Nephron (organoid): Measurements from ENCODE around the gene DCAF15.

Experiments used
- H3K27ac Mint-ChIP-seq, 3 experiments: 2 replicates each; pipeline ENCODE4 v1.8.0; 2020; ENCODE audit warnings: mixed read lengths in 3 of 3, mild to moderate bottlenecking in 2 of 3, moderate library complexity in 1 of 3
- H3K27me3 Mint-ChIP-seq: 2 replicates; pipeline ENCODE4 v1.8.0; 2021; ENCODE audit warnings: low read depth, mild to moderate bottlenecking, moderate library complexity, mixed read lengths
- H3K36me3 Mint-ChIP-seq: 2 replicates; pipeline ENCODE4 v1.8.0; 2020; ENCODE audit warnings: low read depth, mixed read lengths
- H3K4me1 Mint-ChIP-seq: 2 replicates; pipeline ENCODE4 v1.8.0; 2020; ENCODE audit warnings: mixed read lengths
- H3K4me3 Mint-ChIP-seq, 3 experiments: 2 replicates each; pipeline ENCODE4 v1.8.0; 2020; ENCODE audit warnings: mild to moderate bottlenecking in 3 of 3, mixed read lengths in 3 of 3, moderate library complexity in 2 of 3
- H3K9me3 Mint-ChIP-seq: 2 replicates; pipeline ENCODE4 v1.8.0; 2020; ENCODE audit warnings: mixed read lengths
- TF ChIP-seq, protein P1 (sequence below), 3 experiments: fragments of 200-600 bp; sonication (generic); IDR thresholded peaks; one replicate each; pipeline ENCODE4 v1.5.0; 2021; ENCODE audit warnings: antibody characterized with exemption in 3 of 3; ENCODE audit not compliant: unreplicated experiment in 3 of 3

The DCAF15 gene

DNA sequence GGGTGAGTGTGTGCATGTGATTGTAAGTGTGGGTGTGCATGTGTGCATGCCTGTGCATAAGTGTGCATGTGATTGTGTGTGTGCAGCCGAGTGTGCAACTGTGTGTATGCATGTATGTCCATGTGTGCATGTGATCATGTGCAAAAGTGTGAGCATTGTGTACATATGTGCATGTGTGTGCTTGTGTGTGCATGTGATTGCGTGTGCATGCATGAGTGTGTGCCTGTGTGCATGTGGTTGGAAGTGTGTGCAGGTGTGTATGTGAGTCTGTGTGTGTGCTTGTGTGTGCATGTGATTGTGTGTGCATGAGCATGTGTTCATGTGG, 17.6 kb upstream of the DCAF15 start:
- peaks cover 5% of the 10 kb centered on the region for H3K4me1 Mint-ChIP-seq
- H3K4me3 Mint-ChIP-seq: peak overlapping the region in 1 of 3 experiments; percentile 16
- no peaks in the 10 kb centered on the region for H3K36me3 Mint-ChIP-seq
- H3K27ac Mint-ChIP-seq: peak overlapping the region in 1 of 3 experiments; percentile 46
- H3K27me3 Mint-ChIP-seq: peaks cover 9% of the 10 kb centered on the region
- H3K9me3 Mint-ChIP-seq: no peaks in the 10 kb centered on the region
- TF ChIP-seq, protein P1, sequence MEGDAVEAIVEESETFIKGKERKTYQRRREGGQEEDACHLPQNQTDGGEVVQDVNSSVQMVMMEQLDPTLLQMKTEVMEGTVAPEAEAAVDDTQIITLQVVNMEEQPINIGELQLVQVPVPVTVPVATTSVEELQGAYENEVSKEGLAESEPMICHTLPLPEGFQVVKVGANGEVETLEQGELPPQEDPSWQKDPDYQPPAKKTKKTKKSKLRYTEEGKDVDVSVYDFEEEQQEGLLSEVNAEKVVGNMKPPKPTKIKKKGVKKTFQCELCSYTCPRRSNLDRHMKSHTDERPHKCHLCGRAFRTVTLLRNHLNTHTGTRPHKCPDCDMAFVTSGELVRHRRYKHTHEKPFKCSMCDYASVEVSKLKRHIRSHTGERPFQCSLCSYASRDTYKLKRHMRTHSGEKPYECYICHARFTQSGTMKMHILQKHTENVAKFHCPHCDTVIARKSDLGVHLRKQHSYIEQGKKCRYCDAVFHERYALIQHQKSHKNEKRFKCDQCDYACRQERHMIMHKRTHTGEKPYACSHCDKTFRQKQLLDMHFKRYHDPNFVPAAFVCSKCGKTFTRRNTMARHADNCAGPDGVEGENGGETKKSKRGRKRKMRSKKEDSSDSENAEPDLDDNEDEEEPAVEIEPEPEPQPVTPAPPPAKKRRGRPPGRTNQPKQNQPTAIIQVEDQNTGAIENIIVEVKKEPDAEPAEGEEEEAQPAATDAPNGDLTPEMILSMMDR (IDR thresholded peaks at IDR 0.05; ENCODE audit: unreplicated experiment in 3 of 3): no peak

DNA sequence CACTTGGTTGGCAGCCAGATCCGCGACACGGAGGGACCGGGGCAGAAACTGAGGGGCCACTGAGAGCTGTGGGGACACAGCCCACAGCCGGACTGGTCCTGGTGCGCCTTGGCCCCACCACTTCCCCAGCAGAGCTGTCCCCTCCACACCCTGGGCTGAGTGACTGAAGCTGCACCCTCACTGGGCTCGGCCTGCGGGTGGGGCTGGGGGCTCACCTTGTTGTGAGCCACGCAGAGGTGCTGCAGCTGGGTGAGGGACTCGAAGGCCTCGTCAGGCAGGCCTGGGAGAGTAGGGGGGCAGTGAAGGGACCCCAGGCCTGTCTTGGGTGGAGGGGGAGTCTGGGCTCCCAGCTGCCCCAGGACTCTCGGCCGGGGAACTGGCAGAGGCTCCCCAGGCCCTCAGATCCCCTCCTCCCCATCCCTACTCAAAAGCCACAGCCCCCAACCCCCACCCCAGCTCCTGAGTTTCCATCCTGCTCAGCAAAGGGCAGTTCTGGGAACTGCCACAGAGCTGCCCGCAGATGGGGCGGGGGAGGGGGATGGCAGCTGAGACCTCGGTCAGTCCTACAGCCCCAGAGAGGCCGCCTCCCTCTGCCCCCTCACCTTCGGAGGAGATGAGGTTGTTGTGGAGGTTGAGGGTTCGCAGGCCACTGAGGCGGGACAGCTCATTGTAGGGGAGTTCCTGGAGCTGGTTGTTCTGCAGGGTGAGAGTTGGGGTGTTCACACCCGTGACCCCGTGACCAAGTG, 16.4 kb upstream of the DCAF15 start:
- TF ChIP-seq, protein P1 (IDR thresholded peaks at IDR 0.05; ENCODE audit: unreplicated experiment in 3 of 3): no peak
- H3K27me3 Mint-ChIP-seq: peaks cover 13% of the 10 kb centered on the region
- H3K36me3 Mint-ChIP-seq: no peaks in the 10 kb centered on the region
- H3K27ac Mint-ChIP-seq: no peak overlapping the region
- peaks cover 5% of the 10 kb centered on the region for H3K4me1 Mint-ChIP-seq
- H3K9me3 Mint-ChIP-seq: no peaks in the 10 kb centered on the region
- peak overlapping the region in 1 of 3 experiments; percentile 11 for H3K4me3 Mint-ChIP-seq

DNA sequence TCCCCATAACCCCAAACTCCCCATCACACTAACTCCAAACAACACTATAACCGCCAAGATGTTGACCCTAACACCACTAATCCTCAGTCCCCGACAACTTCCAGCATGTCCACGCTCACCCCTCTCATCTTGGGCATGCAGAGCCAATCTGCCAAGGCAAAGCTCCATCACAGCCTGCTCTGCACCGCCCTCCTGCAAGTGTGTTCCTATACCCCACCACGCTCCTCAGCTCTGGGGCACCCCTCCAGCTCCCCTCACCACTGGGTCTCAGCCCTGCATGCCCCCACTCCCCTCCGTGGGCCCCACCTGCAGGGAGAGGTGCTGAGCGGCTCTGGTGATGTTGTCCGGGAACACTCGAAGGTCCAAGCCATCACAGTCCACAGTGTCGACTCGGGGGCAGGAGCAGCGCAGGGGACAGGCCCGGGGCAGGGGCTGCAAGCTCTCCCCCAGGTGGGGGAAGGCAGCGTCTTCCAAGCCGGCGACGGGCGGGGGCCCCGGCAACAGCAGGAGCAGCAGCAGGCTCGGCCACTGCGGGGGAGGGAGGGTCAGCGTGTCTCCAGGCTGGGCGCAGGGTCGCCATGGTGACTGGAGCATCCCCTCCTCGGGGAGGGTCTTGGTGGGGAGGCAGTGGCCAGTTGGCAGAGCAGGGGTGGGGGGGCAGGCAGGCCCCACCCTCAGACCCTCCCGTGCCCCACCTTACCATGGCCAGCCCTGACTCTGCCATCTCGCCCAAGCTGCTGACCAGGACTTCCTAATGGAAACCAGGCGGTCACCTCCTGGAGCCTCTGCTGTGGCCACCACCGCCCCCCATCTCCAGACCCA, 14.6 kb upstream of the DCAF15 start:
- TF ChIP-seq, protein P1 (IDR thresholded peaks at IDR 0.05; ENCODE audit: unreplicated experiment in 3 of 3): no peak
- no peaks in the 10 kb centered on the region for H3K36me3 Mint-ChIP-seq
- H3K9me3 Mint-ChIP-seq: no peaks in the 10 kb centered on the region
- H3K4me1 Mint-ChIP-seq: peaks cover 5% of the 10 kb centered on the region
- H3K27ac Mint-ChIP-seq: no peak overlapping the region
- H3K27me3 Mint-ChIP-seq: peaks cover 17% of the 10 kb centered on the region
- H3K4me3 Mint-ChIP-seq: peak overlapping the region in 1 of 3 experiments; percentile 11

DNA sequence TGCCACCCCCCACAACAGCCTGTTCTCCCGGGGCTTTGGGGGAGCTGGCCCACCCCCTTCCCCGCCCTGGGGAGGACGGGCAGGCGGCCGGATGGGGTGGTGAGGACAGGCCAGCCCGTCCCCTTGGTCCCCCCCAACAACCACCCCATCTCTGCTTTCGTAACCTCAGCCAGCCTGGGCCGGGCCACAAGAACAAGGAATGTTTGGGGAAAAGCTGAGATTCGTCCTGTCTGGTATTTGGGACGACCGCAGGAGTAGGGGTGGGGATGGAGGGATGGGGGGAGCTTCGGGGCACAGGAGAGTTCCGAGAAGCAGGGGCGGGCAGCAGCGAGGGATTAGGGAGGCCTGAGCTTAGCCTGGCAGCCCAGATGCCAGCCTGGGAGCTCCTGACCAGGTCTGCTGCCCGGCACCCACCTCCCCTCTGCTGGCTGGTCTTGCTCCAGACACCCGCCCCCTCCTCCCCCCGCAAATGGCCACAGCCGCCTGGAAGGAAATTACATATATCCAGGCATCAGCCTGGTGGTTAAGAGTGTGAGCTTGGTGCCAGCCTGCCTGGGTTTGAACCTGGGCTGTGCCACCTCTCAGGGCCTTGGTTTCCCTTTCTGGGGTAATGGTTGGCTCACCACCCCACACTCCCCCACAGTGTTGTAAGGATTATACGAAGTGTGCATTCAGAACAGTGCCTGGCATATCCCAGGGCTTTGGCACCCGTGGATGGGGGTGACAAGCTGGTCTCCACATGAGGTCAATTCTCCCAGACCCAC, 13.8 kb upstream of the DCAF15 start, which contains the start of gene PODNL1:
PODNL1 (minus strand) TSS at position 117 of the 764 bp plus-strand sequence. CDS start 236 bp downstream, outside the sequence.
- Mint-ChIP-seq H3K27me3 (peaks cover 20% of the 10 kb centered on the region), H3K9me3 (no peaks in the 10 kb centered on the region), H3K4me1 (peaks cover 5% of the 10 kb centered on the region), H3K4me3 (peak within 1 kb of the TSS in 1 of 3 experiments; percentile 11), H3K36me3 (no peaks in the 10 kb centered on the region), H3K27ac (no peak within 1 kb of the TSS)
- TF ChIP-seq, protein P1 (IDR thresholded peaks at IDR 0.05; ENCODE audit: unreplicated experiment in 3 of 3): no peak

DNA sequence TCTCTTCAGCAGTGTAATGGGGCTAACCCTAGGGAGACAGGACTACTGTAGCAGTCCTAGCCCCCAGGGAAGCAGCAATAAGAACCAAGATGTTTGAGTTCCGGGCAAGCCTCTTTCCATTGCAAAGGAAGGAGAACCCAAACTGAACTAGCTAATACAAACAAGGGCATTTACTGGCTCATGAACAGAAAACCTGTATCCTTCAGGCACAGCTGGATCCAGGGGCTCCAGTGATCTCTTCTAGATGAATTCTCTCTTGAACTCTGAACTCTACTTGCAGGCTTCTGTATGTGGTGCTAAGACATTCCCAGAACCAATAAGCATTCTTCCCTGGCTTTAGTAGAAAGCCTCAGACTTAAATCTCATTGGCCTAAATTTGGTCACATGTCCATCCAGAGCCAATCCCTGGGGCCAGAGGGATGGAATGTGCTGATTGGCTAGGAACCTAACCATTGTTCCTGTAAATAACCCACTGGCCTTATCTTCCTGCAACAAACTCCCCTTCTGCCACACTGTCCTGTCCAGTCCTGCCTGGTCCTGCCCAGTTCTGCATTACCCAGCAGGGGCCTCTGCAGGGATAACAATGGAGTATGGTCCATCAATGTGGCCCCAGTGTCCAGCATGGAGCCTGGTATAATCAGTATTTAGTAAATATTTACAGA, 10.2 kb upstream of the DCAF15 start:
- no peak overlapping the region for H3K4me3 Mint-ChIP-seq
- peaks cover 29% of the 10 kb centered on the region for H3K27me3 Mint-ChIP-seq
- no peaks in the 10 kb centered on the region for H3K36me3 Mint-ChIP-seq
- no peak overlapping the region for H3K27ac Mint-ChIP-seq
- no peaks in the 10 kb centered on the region for H3K4me1 Mint-ChIP-seq
- no peaks in the 10 kb centered on the region for H3K9me3 Mint-ChIP-seq
- TF ChIP-seq, protein P1 (IDR thresholded peaks at IDR 0.05; ENCODE audit: unreplicated experiment in 3 of 3): no peak
